DMS153 (cell line): ENCODE data around the gene ZNF444.
"Not testable (repeated sequence)": the region's sequence is repeated elsewhere in the genome, so short reads cannot be mapped to it uniquely, and the experiment has no call there.

ENCODE experiments used
- DNase-seq: peaks from one replicate; lab custom pipeline; 2025; lab: John Stamatoyannopoulos, UW

Gene ZNF444

DNA sequence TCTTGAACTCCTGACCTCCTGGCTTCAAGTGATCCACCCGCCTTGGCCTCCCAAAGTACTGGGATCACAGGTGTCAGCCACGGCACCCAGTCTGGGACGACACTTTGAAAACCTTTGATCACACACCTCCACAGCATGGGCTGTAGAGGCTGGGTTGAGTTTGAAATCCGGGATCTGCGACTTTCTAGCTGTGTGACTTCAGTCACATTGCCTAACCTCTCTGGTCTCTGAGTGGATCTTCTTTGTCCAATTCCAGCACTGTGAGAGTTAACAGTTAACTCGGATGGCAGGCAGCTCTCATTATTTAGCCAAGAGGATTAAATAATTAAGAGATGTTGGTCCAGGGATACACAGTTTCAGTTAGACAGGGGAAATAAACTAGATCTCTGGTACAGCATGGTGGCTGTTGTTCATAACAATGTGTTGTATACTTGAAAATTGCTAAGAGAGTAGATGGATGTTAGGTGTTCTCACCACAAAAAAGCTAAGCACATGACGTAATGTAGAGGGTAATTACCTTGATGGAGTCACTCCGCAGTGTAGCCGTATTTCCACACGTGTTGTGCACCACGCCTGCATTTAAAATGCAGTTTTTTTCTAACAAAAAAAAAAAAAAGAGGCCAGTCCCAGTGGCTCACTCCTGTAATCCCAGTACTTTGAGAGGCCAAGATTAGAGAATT lies 36.6 kb downstream of the ZNF444 start:
- DNase-seq, result no peak

GRCh38 chr19:56189785-56190184 lies 48.7 kb downstream of the ZNF444 start:
- DNase-seq, result no peak

DNA sequence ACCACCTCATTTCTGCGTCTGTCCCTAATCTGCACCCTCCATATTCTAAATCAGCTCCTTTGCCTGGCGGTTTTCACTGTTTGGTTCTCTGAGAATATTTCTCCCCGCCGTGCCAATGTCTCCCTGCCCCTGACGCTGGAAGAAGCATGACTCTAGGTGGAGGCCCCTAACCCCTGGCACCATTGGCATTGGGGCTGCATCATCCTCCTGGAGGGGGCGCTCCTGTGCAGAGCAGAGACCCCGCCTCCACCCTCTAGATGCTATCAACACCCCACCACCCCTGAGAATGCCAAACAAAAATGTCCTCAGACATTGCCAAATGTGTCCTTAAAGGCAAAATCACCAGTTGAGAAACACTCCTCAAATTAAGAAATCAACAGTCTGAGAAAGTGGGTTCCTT lies 50.0 kb downstream of the ZNF444 start:
- no peak for DNase-seq

DNA sequence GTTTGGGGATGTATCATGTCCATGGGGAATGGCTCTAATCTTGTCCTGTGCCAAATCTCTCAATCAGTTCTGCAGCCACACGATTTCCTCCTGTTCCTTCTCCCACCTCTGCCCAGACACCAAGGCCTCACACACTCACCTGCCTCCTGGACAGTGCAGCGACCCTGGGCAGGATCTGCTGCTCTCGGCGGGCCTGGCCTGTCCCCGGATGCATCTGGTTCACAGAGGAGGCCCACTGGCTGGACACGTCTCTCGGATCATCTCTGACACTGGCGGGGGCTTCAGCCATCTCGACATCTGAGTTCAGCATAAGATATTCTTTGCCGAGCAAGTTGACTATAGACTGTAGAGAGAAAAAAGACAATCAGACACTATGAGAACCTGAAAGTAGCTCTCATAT lies 50.6 kb downstream of the ZNF444 start:
- no peak for DNase-seq

GRCh38 chr19:56193981-56194640 lies 53.0 kb downstream of the ZNF444 start:
- no peak for DNase-seq

GRCh38 chr19:56197646-56198045 lies 56.6 kb downstream of the ZNF444 start, which contains the start of gene ZSCAN5B:
TSS of gene ZSCAN5B (minus strand) at chr19:56197783. CDS start at chr19:56193052, 4,731 bp downstream.
- not testable (repeated sequence) for DNase-seq

DNA sequence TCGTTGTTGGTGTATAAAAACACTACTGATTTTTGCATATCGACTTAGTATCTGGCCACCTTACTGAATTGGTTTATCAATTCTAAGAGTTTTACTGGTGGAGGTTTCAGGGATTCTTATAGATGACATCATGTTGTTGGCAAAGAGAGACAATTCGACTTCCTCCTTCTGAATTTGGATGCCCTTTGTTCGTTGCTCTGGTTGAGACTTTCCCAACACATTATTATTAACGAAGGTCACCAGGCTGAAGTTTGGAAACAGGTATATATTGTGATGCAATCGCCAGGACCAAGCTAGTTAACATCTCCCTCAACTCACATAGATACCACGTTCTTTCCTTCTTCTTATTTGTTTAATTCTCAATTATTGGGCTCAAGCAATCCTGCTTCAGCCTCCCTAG lies 58.6 kb downstream of the ZNF444 start:
- no peak for DNase-seq

DNA sequence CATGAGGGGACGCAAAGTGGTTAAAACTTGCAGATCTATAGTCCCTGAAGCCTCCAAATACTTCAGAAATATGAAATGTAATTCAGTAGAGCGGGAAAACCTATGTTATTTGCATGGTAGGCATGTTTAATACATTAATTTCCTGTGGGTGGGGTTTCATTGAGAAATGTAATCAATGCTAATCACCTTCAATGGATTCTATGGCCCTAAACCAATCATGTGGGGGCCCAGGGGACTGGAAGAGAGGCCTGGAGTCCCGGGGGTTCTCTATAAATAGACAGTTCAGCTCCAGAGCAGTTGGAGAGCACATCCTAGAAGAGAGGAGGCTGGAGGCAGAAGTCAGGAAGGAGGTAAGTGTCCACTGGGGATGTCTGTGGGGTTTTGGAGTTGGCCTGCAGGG lies 60.9 kb downstream of the ZNF444 start, which contains the start of gene ZSCAN5C:
Gene ZSCAN5C (plus strand): TSS at position 301 of the 400 bp plus-strand sequence. CDS start 3,641 bp downstream, outside the sequence.
- DNase-seq, result no peak

- not testable (repeated sequence) for DNase-seq
These were observed 66.5 kb downstream of the ZNF444 start for GRCh38 chr19:56207581-56207980.

GRCh38 chr19:56209091-56209490 lies 68.0 kb downstream of the ZNF444 start:
- DNase-seq, result no peak

DNA sequence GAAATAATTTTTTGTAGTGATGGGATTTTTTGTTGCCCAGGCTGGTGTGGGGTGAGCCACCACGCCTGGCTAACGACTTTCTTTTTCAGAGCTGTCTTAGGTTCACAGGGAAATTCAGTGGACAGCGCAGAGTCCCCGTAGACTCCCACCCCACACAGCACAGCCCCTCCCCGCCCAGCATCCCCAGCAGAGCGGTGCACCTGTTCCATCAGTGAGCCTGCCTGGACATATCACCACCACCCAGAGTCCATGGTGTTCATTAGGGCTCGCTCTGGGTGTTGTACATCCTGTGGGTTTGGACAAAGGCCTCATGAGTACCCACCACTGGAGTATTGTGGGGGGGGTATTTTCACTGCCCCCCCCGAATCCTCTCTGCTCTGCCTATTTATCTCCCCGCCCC lies 68.9 kb downstream of the ZNF444 start:
- not testable (repeated sequence) for DNase-seq
